GM23338 (cell line): ENCODE measurements around the gene TMEM141.
A peak's percentile ranks its signal among the peaks of the same experiment; 100 is the strongest.

Source experiments
- CREB1 ChIP-seq: fragments of 250-450 bp; sonication (Bioruptor Pico); IDR thresholded peaks from 2 replicates; pipeline ENCODE4 v1.5.0; 2020; ENCODE audit warnings: low read depth, mild to moderate bottlenecking, moderate library complexity
- CTCF ChIP-seq, 2 experiments: fragments of 200-600 bp in 1 of 2; sonication (generic) in 1 of 2; conservative IDR thresholded peaks; 2 replicates each; pipeline versions ENCODE4 v1.5.1 to v1.6.1; 2016 to 2017; ENCODE audit warnings: antibody characterized with exemption in 2 of 2, low read depth in 2 of 2, mild to moderate bottlenecking in 2 of 2, moderate library complexity in 1 of 2
- ETS1 ChIP-seq: IDR thresholded peaks from 2 replicates; pipeline ENCODE4 v1.6.1; 2016; ENCODE audit warnings: antibody characterized with exemption
- EZH2 ChIP-seq: fragments of 200-600 bp; sonication (generic); IDR thresholded peaks from one replicate; pipeline ENCODE4 v1.8.0; 2017; ENCODE audit warnings: antibody characterized with exemption, mild to moderate bottlenecking, low read depth; ENCODE audit not compliant: unreplicated experiment
- EZH2phosphoT487 ChIP-seq: fragments of 200-600 bp; sonication (generic); IDR thresholded peaks from one replicate; pipeline ENCODE4 v1.8.1; 2018; ENCODE audit warnings: antibody characterized with exemption; ENCODE audit not compliant: unreplicated experiment
- JUNB ChIP-seq: IDR thresholded peaks from one replicate; pipeline ENCODE4 v1.6.1; 2016; ENCODE audit warnings: antibody characterized with exemption; ENCODE audit not compliant: unreplicated experiment
- NANOG ChIP-seq: IDR thresholded peaks from 2 replicates; pipeline ENCODE4 v1.6.1; 2016; ENCODE audit warnings: antibody characterized with exemption, borderline replicate concordance
- POLR2AphosphoS5 ChIP-seq: IDR thresholded peaks from 2 replicates; pipeline ENCODE4 v1.6.1; 2016; ENCODE audit warnings: antibody characterized with exemption, low read depth
- REST ChIP-seq: IDR thresholded peaks from one replicate; pipeline ENCODE4 v1.6.1; 2018; ENCODE audit warnings: antibody characterized with exemption; ENCODE audit not compliant: unreplicated experiment
- STAT1 ChIP-seq: IDR thresholded peaks from one replicate; pipeline ENCODE4 v1.6.1; 2016; ENCODE audit warnings: antibody characterized with exemption; ENCODE audit not compliant: unreplicated experiment
- ZNF331 ChIP-seq: fragments of 250-450 bp; sonication (Bioruptor Pico); IDR thresholded peaks from 2 replicates; pipeline ENCODE4 v1.5.0; 2020; ENCODE audit warnings: low read depth, mild to moderate bottlenecking, moderate library complexity
- ZNF462 ChIP-seq: fragments of 250-450 bp; sonication (Bioruptor Pico); IDR thresholded peaks from 2 replicates; pipeline ENCODE4 v1.5.0; 2020; ENCODE audit warnings: mild to moderate bottlenecking, moderate library complexity

- TF ChIP-seq EZH2 (no peak), CTCF (conservative IDR thresholded peaks at IDR 0.05; ENCODE audit: low read depth in 2 of 2) (peak; percentile 50 to 80), EZH2phosphoT487 (no peak), POLR2AphosphoS5 (no peak), REST (no peak), NANOG (no peak), STAT1 (no peak), ETS1 (no peak), JUNB (no peak), CREB1 (CRISPR knock-in tag) (no peak), ZNF462 (CRISPR knock-in tag) (no peak), ZNF331 (CRISPR knock-in tag) (no peak)
Measured at GRCh38 chr9:136769710-136770191, 21.4 kb upstream of the TMEM141 start.
